ENCODE measurements around the gene ANO10.
"Not testable (repeated sequence)": the region's sequence is repeated elsewhere in the genome, so short reads cannot be mapped to it uniquely, and the experiment has no call there.

The ANO10 gene

GRCh38 chr3:43659250-43659880, 37.6 kb upstream of the ANO10 start:
- H3K9me3 ChIP-seq (replicated peaks in 1 of 2; ENCODE audit: control insufficient read depth in 2 of 2, insufficient read depth in 1 of 2, low read depth in 1 of 2, low read length in 2 of 2), result no peaks in the 10 kb centered on the region
- no peak overlapping the region for H3K14ac ChIP-seq (ENCODE audit: low read length)
- no peak overlapping the region for H2AK5ac ChIP-seq (ENCODE audit: low read depth, low read length)
- no peak overlapping the region for H2BK5ac ChIP-seq (ENCODE audit: low read length)
- H3K18ac ChIP-seq (ENCODE audit: low read length), result no peak overlapping the region
- H3K79me1 ChIP-seq (ENCODE audit: low read depth, low read length), result no peaks in the 10 kb centered on the region
- no peak overlapping the region for H2BK120ac ChIP-seq (ENCODE audit: low read depth, low read length)
- H3K4me1 ChIP-seq (ENCODE audit: control insufficient read depth in 2 of 2, insufficient read depth in 1 of 2, low read depth in 1 of 2, low read length in 2 of 2), result no peaks in the 10 kb centered on the region
- H2BK15ac ChIP-seq (ENCODE audit: low read length), result no peak overlapping the region
- H3K36me3 ChIP-seq (replicated peaks in 1 of 2; ENCODE audit: control insufficient read depth in 2 of 2, insufficient read depth in 2 of 2, low read length in 2 of 2), result no peaks in the 10 kb centered on the region
- H3K9ac ChIP-seq (ENCODE audit: low read depth, low read length, poor library complexity), result peak overlapping the region; percentile 21
- no peak overlapping the region for H3K4me2 ChIP-seq (ENCODE audit: insufficient read depth, low read length, poor library complexity, severe bottlenecking)
- no peak overlapping the region for H4K91ac ChIP-seq (ENCODE audit: low read depth, low read length, poor library complexity)
- H2BK12ac ChIP-seq (ENCODE audit: low read length), result no peak overlapping the region
- no peak for DNase-seq (ENCODE audit: low spot score)
- H3K23ac ChIP-seq (ENCODE audit: low read depth, low read length, poor library complexity), result no peak overlapping the region
- H3K27ac ChIP-seq (replicated peaks; ENCODE audit: low read length), result no peak overlapping the region
- H3K4me3 ChIP-seq (ENCODE audit: low read length in 2 of 2), result no peak overlapping the region
- H2AFZ ChIP-seq (ENCODE audit: low read length), result no peak overlapping the region
- H4K8ac ChIP-seq (ENCODE audit: low read depth, low read length), result no peak overlapping the region
- no CpG with 5 or more reads among the region's 13 CpGs for WGBS, 2 donors (ENCODE audit: extremely low coverage in 2 of 2, insufficient read length in 2 of 2, insufficient replicate concordance in 1 of 2)
- no peaks in the 10 kb centered on the region for H3K27me3 ChIP-seq (ENCODE audit: control insufficient read depth in 3 of 3, insufficient read depth in 3 of 3, low read depth in 1 of 3, low read length in 3 of 3)
- H3K4ac ChIP-seq (ENCODE audit: low read length), result no peak overlapping the region

GRCh38 chr3:43656390-43656789, 34.6 kb upstream of the ANO10 start:
- not testable (repeated sequence) for H3K79me1 ChIP-seq (ENCODE audit: low read depth, low read length); H2BK12ac ChIP-seq (ENCODE audit: low read length); H3K27me3 ChIP-seq (ENCODE audit: control insufficient read depth in 3 of 3, insufficient read depth in 3 of 3, low read depth in 1 of 3, low read length in 3 of 3); H3K27ac ChIP-seq (replicated peaks; ENCODE audit: low read length); H2BK120ac ChIP-seq (ENCODE audit: low read depth, low read length); H3K4me3 ChIP-seq (ENCODE audit: low read length in 2 of 2); H3K36me3 ChIP-seq (replicated peaks in 1 of 2; ENCODE audit: control insufficient read depth in 2 of 2, insufficient read depth in 2 of 2, low read length in 2 of 2); H2BK5ac ChIP-seq (ENCODE audit: low read length); H4K91ac ChIP-seq (ENCODE audit: low read depth, low read length, poor library complexity); H3K18ac ChIP-seq (ENCODE audit: low read length); H2AFZ ChIP-seq (ENCODE audit: low read length); H4K8ac ChIP-seq (ENCODE audit: low read depth, low read length); H3K9ac ChIP-seq (ENCODE audit: low read depth, low read length, poor library complexity); H2BK15ac ChIP-seq (ENCODE audit: low read length); DNase-seq (ENCODE audit: low spot score); H3K4ac ChIP-seq (ENCODE audit: low read length); H2AK5ac ChIP-seq (ENCODE audit: low read depth, low read length); H3K23ac ChIP-seq (ENCODE audit: low read depth, low read length, poor library complexity); H3K4me2 ChIP-seq (ENCODE audit: insufficient read depth, low read length, poor library complexity, severe bottlenecking); H3K14ac ChIP-seq (ENCODE audit: low read length); H3K4me1 ChIP-seq (ENCODE audit: control insufficient read depth in 2 of 2, insufficient read depth in 1 of 2, low read depth in 1 of 2, low read length in 2 of 2); H3K9me3 ChIP-seq (replicated peaks in 1 of 2; ENCODE audit: control insufficient read depth in 2 of 2, insufficient read depth in 1 of 2, low read depth in 1 of 2, low read length in 2 of 2)
- no CpG with 5 or more reads among the region's 22 CpGs for WGBS, 2 donors (ENCODE audit: extremely low coverage in 2 of 2, insufficient read length in 2 of 2, insufficient replicate concordance in 1 of 2)

- Histone ChIP-seq H3K9me3 (replicated peaks in 1 of 2; ENCODE audit: control insufficient read depth in 2 of 2, insufficient read depth in 1 of 2, low read depth in 1 of 2, low read length in 2 of 2) (no peaks in the 10 kb centered on the region), H3K36me3 (replicated peaks in 1 of 2; ENCODE audit: control insufficient read depth in 2 of 2, insufficient read depth in 2 of 2, low read length in 2 of 2) (no peaks in the 10 kb centered on the region), H2BK5ac (ENCODE audit: low read length) (no peak overlapping the region), H3K18ac (ENCODE audit: low read length) (no peak overlapping the region), H3K27me3 (ENCODE audit: control insufficient read depth in 3 of 3, insufficient read depth in 3 of 3, low read depth in 1 of 3, low read length in 3 of 3) (no peaks in the 10 kb centered on the region), H4K8ac (ENCODE audit: low read depth, low read length) (no peak overlapping the region), H3K9ac (ENCODE audit: low read depth, low read length, poor library complexity) (no peak overlapping the region), H2AK5ac (ENCODE audit: low read depth, low read length) (no peak overlapping the region), H4K91ac (ENCODE audit: low read depth, low read length, poor library complexity) (no peak overlapping the region), H2BK120ac (ENCODE audit: low read depth, low read length) (no peak overlapping the region), H2BK15ac (ENCODE audit: low read length) (no peak overlapping the region), H2BK12ac (ENCODE audit: low read length) (no peak overlapping the region), H3K4ac (ENCODE audit: low read length) (no peak overlapping the region), H2AFZ (ENCODE audit: low read length) (no peak overlapping the region), H3K14ac (ENCODE audit: low read length) (no peak overlapping the region), H3K4me3 (ENCODE audit: low read length in 2 of 2) (no peak overlapping the region), H3K23ac (ENCODE audit: low read depth, low read length, poor library complexity) (no peak overlapping the region), H3K79me1 (ENCODE audit: low read depth, low read length) (no peaks in the 10 kb centered on the region), H3K4me2 (ENCODE audit: insufficient read depth, low read length, poor library complexity, severe bottlenecking) (no peak overlapping the region), H3K4me1 (ENCODE audit: control insufficient read depth in 2 of 2, insufficient read depth in 1 of 2, low read depth in 1 of 2, low read length in 2 of 2) (peaks cover 3 to 9% of the 10 kb centered on the region in 2 donors), H3K27ac (replicated peaks; ENCODE audit: low read length) (no peak overlapping the region)
- DNase-seq (ENCODE audit: low spot score), result no peak
- no CpG with 5 or more reads among the region's 1 CpG for WGBS, 2 donors (ENCODE audit: extremely low coverage in 2 of 2, insufficient read length in 2 of 2, insufficient replicate concordance in 1 of 2)
Measured at GRCh38 chr3:43650345-43650744, 28.5 kb upstream of the ANO10 start.

DNA sequence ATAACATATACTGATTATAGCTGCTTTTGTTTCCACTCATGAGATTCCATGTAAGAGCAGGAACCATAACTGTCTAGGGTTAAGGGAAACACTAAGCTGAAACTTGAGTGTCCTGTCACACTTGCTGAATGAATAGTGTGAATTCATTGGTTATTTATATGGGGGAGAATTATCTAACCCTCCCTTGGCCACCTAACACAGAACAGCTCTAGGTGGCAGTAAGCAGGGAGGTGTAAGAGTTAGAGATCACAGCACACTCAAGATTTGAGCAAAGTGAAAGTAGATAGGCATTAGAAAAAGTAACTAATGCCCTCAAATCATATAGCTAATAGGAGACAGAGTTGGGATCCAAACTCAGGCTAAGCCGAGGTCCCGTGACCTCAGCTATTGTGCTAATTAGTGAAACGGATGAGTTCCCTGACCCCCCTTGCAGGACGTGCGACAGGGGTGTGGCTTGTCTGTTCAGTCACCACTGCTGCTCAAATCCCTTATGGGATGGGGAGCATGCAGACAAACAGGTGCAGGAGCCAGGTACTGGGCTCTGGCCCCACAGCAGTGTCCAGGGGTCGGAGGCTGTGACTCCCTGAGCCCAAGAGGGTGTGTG, 27.7 kb upstream of the ANO10 start:
- no peaks in the 10 kb centered on the region for H3K27me3 ChIP-seq (ENCODE audit: control insufficient read depth in 3 of 3, insufficient read depth in 3 of 3, low read depth in 1 of 3, low read length in 3 of 3)
- H3K4ac ChIP-seq (ENCODE audit: low read length), result no peak overlapping the region
- no peak overlapping the region for H3K14ac ChIP-seq (ENCODE audit: low read length)
- DNase-seq (ENCODE audit: low spot score), result peak; percentile 6
- no peak overlapping the region for H3K4me3 ChIP-seq (ENCODE audit: low read length in 2 of 2)
- no peak overlapping the region for H3K4me2 ChIP-seq (ENCODE audit: insufficient read depth, low read length, poor library complexity, severe bottlenecking)
- H3K23ac ChIP-seq (ENCODE audit: low read depth, low read length, poor library complexity), result no peak overlapping the region
- H3K4me1 ChIP-seq (ENCODE audit: control insufficient read depth in 2 of 2, insufficient read depth in 1 of 2, low read depth in 1 of 2, low read length in 2 of 2), result peaks cover 3 to 9% of the 10 kb centered on the region in 2 donors
- no peak overlapping the region for H3K27ac ChIP-seq (replicated peaks; ENCODE audit: low read length)
- H4K91ac ChIP-seq (ENCODE audit: low read depth, low read length, poor library complexity), result no peak overlapping the region
- H2BK15ac ChIP-seq (ENCODE audit: low read length), result no peak overlapping the region
- H2AK5ac ChIP-seq (ENCODE audit: low read depth, low read length), result peak overlapping the region; percentile 46
- H3K9me3 ChIP-seq (replicated peaks in 1 of 2; ENCODE audit: control insufficient read depth in 2 of 2, insufficient read depth in 1 of 2, low read depth in 1 of 2, low read length in 2 of 2), result no peaks in the 10 kb centered on the region
- no CpG with 5 or more reads among the region's 6 CpGs for WGBS, 2 donors (ENCODE audit: extremely low coverage in 2 of 2, insufficient read length in 2 of 2, insufficient replicate concordance in 1 of 2)
- H2BK5ac ChIP-seq (ENCODE audit: low read length), result no peak overlapping the region
- H3K36me3 ChIP-seq (replicated peaks in 1 of 2; ENCODE audit: control insufficient read depth in 2 of 2, insufficient read depth in 2 of 2, low read length in 2 of 2), result no peaks in the 10 kb centered on the region
- H3K9ac ChIP-seq (ENCODE audit: low read depth, low read length, poor library complexity), result no peak overlapping the region
- peak overlapping the region; percentile 89 for H3K18ac ChIP-seq (ENCODE audit: low read length)
- no peak overlapping the region for H2BK120ac ChIP-seq (ENCODE audit: low read depth, low read length)
- peak overlapping the region; percentile 46 for H2BK12ac ChIP-seq (ENCODE audit: low read length)
- H3K79me1 ChIP-seq (ENCODE audit: low read depth, low read length), result no peaks in the 10 kb centered on the region
- no peak overlapping the region for H4K8ac ChIP-seq (ENCODE audit: low read depth, low read length)
- H2AFZ ChIP-seq (ENCODE audit: low read length), result peak overlapping the region; percentile 56
